GM12873 (cell line): ENCODE data around the gene UNC13D.
A peak's percentile ranks its signal among the peaks of the same experiment; 100 is the strongest.

Experiments used
- TF ChIP-seq, protein P1 (sequence below): IDR thresholded peaks from 2 replicates; pipeline ENCODE4 v1.5.1; 2012; ENCODE audit warnings: low read depth, mild to moderate bottlenecking, moderate library complexity, low read length, control low read depth; ENCODE audit not compliant: insufficient read depth; ENCODE audit errors: missing control alignments

UNC13D gene

DNA sequence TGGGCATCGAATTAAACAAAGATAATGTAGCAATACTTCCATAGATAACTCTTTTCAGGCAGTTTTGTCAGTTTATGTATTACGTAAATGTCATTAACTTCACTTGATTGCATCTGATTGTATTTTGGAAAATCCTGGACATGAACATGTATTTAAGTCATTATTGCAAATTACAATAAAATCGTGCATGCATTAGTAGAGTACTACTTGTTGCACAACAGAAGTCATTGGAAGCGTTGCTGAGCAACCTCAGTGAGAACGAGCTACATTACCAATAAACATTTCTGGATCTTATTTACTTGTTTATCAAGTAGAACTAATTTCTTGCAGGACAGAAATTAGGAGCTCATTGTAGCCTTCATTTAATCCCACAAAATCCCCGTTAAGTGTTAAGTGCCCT lies 53.0 kb downstream of the UNC13D start:
- TF ChIP-seq, protein P1, sequence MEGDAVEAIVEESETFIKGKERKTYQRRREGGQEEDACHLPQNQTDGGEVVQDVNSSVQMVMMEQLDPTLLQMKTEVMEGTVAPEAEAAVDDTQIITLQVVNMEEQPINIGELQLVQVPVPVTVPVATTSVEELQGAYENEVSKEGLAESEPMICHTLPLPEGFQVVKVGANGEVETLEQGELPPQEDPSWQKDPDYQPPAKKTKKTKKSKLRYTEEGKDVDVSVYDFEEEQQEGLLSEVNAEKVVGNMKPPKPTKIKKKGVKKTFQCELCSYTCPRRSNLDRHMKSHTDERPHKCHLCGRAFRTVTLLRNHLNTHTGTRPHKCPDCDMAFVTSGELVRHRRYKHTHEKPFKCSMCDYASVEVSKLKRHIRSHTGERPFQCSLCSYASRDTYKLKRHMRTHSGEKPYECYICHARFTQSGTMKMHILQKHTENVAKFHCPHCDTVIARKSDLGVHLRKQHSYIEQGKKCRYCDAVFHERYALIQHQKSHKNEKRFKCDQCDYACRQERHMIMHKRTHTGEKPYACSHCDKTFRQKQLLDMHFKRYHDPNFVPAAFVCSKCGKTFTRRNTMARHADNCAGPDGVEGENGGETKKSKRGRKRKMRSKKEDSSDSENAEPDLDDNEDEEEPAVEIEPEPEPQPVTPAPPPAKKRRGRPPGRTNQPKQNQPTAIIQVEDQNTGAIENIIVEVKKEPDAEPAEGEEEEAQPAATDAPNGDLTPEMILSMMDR, result no peak

DNA sequence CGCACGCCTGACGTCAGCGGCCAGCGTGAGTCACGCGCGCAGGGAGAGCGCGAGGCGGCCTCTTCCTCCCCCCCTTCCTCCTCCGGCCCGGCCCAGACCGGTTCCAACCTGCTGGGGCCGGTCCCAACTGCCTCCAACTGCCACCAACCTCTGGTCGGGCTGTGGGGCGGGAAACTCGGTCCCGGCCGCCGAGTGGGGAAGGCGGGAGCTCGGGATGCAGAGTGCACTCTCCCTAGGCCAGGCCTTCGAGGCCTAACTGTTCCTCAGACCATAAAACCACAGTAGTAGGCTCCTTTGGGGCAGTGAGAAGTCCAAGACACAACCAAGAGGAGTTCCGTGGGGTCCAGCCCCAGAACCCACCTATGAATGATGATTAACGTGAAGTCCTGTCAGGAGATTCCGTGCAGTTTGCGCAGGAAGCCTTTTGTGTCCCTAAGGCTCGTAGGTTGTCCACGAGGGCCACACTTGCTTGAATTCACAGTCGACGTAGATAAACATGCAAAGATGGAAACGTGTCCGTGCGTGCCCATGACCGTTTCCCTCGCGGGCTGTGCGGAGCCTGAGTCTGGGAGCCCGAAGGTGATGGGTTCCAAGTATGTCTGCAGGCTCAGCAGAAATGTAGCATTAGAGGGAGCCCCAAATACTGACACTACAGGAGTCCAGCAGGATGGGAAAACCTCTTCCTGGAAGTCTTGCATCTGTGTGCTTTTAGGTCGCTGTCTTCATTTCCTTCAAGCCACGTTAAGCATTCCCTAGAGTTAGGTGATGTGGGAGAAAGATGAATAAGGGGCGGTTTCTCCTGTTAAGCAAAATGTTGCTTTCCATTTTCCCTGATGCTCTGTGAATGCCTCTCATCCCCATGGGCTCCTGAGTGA lies 59.0 kb downstream of the UNC13D start:
- TF ChIP-seq, protein P1, result no peak

DNA sequence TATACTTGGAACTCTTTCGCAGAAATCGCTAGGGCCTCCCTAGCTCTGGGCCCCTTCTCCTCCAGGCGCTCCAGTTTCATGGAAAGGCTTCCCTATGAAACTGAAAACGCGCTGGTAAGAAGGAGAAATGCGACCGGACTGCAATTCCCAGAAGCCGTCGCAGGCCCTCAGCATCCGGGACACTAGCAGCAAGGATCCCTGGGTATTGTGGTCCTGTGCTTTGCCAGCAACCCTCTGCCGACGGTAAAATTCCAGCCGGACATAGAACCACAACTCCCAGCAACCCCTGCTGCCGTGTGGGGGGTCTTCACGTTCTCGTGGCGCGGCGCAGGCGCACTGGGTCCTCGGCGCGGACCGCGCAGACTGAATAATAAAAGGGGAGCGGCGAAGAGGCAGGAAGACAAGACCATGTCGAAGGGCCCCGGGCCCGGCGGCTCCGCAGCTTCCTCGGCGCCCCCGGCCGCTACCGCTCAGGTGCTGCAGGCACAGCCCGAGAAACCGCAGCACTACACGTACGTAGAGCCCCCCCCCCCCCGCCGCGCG lies 59.7 kb downstream of the UNC13D start, which contains the start of gene UNK:
UNK (plus strand) TSS at position 334 of the 543 bp plus-strand sequence; CDS start at position 409, 75 bp downstream.
- TF ChIP-seq, protein P1, result no peak

DNA sequence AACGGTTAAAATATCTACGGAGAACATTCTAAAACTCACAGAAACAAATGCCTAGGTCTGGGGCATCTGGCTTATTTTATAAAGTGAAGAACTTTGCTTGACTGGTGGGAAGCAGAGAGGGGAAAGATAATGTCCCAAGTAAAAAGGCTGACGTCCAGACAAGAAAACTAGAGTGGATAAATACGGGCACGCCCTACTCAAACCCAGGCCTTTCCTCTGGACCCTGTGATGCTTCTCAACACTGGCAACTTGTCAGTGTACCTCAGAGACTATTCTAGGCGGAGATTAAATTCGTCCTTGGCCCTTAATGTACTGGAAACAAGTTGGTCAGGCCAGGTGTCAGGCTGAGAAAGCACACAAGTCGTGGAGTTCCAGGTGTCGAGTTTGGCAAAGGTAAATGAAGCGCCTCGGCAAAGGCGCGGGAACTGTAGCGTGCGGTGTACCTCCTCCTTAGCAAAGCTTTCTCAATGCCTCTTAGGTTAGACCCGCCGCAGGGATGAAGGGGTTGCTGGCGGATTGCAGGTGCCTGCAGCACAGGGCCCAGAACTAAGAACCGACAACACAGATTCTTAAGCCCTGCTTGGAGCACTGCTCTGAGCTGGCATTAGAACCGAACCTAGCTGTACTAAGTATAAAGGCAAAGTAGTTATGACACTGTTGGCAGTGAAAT lies 60.3 kb downstream of the UNC13D start:
- TF ChIP-seq, protein P1, result peak; percentile 2

DNA sequence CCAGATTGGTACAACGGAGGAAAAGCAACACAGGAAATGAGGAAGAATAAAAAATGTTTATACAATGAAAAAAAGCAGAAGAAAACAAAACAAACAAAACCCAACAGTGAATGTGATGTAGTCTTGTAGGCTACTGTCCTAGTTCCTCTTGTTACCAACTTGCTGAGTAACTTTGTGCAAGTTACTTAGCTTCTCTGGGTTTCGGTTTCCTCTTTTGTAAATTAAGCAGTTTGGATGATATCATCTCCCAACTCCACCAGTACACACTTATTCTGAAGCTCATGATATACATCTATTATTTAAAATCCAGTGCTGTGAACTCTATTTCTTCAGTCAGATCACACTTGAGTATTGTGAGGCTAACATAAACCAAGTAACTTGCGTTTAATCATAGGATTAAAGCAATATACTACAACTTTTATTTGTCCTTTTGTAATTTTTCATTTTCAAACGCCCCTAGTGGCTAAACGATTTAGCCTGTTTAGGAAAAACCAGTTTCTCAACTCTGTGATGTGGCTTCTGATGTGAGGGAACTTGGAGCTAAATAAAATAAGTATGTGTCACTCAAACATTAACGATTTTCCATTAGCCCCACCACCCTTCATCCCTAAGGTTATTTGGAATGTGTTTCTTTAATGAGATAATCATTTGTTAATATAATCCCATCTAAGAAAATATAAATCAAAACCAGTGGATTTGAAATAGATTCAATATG lies 61.0 kb downstream of the UNC13D start:
- TF ChIP-seq, protein P1, result peak; percentile 67

DNA sequence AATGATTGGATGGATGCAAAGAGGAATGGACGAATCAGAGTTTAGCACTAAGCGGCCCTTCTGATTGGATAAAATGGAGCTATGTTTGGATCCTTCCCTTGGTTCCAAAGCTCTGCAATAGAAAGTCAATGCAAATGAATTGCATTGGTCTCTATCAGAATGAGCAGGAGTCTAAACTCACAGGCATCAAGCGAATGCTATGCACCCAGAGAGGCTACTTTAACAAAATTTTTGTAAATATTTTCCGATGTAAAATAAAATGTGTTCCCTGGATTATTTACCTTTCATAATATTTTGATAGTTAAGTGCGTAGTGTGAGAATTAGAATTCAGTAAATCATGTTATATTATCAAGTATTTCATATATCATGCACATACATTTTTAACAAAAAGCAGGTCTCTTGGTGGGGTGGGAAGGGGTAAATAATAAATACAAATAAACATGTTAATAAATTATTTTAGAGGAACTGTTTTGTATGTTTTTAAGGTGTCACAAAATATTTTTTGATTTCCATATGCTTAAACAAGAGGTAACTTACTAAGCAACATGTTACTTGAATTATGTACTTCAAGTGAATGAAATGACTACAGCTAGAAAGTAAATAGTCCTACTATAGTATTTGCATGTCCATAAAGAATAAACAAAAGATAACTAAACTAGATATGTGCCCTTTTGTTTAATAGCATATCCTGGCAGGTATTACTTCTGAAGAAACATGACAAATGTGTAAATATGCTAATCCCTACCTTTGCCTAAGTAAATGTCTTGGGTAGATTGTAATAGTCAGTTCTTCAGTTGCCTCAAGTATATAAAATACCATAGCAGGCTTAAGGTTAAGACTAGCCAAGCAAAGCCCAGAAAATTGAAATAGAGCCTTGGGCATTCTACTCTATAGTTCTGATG lies 64.0 kb downstream of the UNC13D start:
- TF ChIP-seq, protein P1, result no peak
